CD4-positive, alpha-beta T cell treated with Interleukin-15 for 4 hours (primary cell): ENCODE results near the gene TMC6.
"Not testable (repeated sequence)": the region's sequence is repeated elsewhere in the genome, so short reads cannot be mapped to it uniquely, and the experiment has no call there.

Experiments
- DNase-seq: peaks from one replicate; pipeline ENCODE4 v3.0.0-alpha.2; 2020; ENCODE audit warnings: low spot score

TMC6 gene

DNA sequence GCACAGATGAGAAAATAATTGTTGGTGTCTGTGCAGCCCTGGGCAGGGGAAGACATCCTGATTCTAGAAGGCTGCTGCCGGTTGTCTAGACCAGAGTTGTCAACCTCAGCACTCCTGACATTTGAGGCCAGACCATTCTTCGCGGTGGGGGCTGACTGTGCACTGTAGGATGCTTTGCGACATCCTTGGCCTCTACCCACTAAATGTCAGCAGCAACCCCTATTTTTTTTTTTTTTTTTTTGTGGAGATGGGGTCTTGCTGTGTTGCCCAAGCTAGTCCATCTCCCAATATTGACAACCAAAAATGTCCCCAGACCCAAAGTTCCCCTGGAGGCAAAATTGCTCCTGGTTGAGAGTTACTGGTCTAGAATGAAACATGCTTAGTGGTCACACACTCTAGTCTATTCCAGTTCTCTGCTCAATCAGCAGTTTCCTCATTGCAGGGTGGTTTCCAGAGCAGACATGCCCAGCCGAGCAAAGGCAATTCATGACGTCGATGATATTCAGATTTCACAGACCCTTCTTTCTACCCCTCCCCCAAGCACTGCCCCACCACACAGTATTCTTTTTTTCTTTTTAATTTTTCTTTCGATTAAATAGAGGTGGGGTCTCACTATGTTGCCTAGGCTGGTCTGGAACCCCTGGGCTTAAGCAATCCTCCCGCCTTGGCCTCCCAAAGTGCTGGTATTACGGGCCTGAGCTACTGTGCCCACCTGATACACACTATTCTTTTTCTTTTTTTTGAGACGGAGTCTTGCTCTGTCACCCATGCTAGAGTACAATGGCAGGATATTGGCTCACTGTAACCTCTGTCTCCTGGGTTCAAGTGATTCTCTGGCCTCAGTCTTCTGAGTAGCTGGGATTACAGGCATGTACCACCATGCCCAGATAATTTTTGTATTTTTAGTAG is 26.6 kb upstream of the TMC6 start:
- DNase-seq, result no peak

GRCh38 chr17:78151514-78152008 is 23.0 kb upstream of the TMC6 start:
- DNase-seq, result no peak

DNA sequence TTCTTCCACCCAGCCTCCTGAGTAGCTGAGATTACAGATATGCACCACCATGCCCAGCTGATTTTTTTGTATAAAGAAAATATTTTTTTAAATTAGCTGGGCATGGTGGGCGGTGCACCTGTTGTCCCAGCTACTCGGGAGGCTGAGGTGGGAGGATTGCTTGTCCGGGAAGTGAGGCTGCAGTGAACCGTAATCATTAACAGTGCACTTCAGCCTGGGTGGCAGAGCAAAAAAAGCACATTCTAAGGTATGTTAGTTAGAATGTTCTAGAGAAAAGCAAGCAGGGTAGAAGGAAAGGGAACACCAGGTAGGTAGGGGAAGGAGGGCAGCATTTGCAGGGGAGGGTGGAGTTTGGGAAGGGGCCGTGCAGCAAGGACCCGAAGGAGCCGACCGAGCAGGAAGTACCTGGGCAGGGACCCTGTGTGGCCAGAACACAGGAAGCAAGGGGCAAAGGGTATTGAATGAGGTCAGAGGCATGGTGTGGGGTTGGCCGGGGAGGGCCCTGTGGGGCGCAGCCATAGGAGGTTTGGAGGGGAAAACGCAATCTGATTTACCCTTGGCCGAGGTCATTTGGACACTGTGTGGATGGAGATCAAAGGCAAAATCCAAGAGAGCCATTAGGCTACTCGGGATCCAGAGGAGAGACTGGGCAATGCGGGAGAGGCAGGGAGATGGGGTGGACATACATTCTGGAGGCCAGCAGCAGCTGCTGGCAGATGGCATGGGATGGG is 19.9 kb upstream of the TMC6 start:
- no peak for DNase-seq

GRCh38 chr17:78147315-78147998 is 18.9 kb upstream of the TMC6 start:
- DNase-seq, result no peak

DNA sequence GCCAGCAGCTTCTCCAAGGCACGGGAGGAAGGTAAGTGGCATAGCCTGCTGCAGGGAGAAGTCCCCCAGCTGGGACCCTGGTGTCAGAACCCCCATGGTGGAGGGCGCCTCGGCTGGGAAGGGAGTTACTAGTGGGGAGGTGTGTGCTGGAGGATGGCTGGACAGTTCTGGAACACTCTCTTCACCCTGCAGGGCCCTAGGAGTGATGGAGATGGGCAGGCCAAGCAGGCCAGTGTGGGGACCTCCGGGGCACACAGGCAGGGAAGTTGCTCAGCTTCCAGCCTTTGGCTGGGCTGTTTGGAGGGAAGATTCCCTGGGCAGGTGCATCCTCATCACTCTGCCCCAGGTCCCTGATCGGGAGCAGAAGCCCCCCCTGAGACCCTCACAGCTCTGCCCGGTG is 18.3 kb upstream of the TMC6 start:
- no peak for DNase-seq

GRCh38 chr17:78146471-78146869 is 17.9 kb upstream of the TMC6 start:
- no peak for DNase-seq

GRCh38 chr17:78144736-78145641 is 16.4 kb upstream of the TMC6 start:
- no peak for DNase-seq

DNA sequence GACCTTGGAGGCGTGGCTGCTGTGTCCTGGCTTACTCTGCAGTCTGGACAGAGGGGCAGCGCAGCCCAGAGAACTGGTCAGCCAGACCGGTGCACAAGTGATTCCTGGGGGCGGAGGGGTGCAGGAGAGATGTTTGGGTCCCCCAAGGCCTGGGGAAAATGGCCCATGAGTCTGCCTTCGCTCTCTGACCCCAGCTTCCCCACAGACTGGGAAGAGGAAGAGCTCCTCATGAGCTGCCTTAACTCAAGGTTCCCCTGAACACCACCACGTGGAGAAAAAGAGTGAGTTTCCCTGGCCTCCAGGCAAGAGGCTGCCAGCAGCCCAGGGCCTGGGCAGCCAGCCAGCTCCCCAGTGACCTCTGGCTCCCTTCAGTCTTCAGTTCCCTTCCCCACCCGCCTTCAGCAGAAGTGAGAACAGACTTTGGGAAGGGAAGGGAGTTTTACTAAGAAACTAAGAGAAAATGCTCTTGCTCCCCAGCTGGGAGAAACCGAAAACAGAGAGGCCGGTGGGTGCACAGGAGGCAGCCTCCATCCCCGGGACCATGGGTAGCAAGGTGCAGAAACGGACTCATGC is 15.7 kb upstream of the TMC6 start:
- no peak for DNase-seq

- no peak for DNase-seq
Measured at GRCh38 chr17:78143214-78144146, 14.9 kb upstream of the TMC6 start.

DNA sequence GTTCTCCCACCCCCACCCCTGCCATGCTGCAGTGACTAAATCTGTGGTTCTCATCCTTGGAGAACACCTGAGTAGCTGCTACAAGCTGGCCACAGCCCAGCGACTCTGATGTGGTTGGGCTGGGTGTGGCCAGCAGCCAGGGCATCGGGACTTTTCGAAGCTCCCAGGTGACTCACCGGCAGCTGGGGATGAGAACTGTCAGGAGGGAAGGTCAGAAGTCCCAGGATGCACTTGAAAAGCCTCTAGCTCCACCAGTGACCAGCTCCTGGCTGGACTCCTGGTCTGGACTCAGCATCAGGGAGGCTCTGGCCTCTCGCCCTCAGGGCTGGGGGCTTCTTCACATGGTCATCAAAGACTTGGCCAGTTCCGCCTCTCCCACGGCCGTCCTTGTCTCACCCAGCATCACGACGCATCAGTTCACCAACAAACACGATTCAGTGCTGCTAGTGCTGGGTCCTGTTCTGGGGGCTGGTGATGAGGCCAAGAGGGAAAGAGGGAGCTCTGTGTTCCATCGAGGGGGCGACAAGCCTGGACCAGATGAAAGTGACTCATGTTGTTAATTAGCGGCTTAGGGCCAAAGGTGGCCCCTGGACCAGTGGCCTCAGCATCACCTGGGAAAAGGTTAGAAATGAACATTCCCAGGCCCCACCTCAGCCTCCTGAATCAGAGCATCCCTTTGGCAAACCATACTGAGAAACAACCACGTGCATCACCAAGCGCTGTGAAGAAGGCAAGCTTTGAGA is 13.7 kb upstream of the TMC6 start:
- DNase-seq, result no peak

GRCh38 chr17:78141437-78142118 is 13.0 kb upstream of the TMC6 start:
- DNase-seq, result no peak

DNA sequence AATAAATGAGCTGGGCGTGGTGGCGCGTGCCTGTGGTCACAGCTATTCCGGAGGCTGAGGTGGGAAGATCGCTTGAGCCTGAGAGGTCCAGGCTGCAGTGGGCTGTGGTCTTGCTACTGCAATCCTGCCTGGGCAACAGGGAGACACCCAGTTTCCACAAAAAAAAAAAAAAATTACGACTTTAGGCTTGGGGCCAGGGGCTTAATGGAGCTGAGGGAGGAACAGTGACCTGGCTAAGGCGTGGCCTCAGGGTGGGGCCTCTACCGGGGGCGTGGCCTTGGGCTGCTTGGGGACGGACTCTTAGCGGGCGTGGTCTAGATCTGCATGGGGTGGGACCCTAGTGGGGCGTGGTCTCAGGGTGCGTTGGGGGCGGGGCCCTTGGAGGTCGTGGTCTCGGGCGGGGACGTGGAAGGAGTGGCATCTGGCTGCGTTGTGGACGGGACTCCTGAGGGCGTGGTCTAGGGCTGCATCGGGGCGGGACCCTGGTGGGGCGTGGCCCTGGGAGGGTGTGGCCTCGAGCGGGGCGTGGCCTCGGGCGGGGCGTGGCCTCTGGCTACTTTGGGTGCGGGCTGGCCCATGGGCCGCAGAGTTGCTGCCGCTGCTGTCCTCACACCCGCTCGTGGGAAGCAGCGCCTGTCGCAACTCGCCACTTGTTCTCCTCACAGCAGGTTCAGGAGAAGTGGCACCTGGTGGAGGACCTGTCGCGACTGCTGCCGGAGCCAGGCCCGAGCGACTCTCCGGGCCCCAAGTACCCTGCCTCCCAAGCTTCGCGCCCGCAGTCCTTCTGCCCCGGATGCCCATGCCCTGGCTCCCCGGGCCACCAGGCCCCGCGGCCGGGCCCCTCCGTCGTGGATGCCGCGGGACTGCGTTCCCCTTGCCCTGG is 11.9 kb upstream of the TMC6 start:
- peak; percentile 95 for DNase-seq

GRCh38 chr17:78139861-78140168 is 11.3 kb upstream of the TMC6 start:
- not testable (repeated sequence) for DNase-seq

- DNase-seq, result no peak
Measured at GRCh38 chr17:78138204-78139060, 9.9 kb upstream of the TMC6 start.

DNA sequence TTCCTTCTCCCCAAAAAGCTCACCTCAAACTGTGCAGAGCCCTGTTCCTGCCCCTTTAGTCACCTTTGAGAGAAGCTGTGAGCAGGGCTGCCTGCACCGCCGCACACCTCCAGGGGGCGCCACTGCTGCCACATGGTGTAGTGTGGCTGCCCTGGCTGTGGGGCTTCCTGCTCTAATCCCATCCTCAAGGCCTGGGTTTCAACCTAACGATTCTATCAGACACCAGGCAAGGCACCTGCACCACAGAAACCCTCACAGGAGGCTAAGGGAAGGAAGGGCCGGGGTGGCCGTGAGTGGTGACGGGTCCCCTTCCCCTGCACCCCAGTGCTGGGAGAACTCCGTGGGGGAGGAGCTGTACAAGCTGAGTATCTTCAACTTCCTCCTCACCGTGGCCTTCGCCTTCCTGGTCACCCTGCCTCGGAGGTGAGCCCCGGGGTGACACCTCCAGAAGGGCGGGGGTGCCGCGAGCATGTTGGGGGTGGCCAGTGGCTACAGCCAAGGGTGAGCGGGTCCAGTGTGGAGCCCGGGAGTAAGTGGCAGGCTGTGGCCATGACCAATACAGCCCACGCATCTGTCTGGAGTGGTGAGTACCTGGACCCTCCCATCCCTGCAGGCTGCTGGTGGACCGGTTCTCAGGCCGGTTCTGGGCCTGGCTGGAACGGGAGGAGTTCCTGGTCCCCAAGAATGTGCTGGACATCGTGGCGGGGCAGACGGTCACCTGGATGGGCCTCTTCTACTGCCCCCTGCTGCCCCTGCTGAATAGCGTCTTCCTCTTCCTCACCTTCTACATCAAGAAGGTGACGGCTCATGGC is 9.0 kb upstream of the TMC6 start:
- no peak for DNase-seq
